ENCODE data around the gene LYRM4.

Gene LYRM4

GRCh38 chr6:5085648-5086293, 175.0 kb downstream of the LYRM4 start:
- DNase-seq (ENCODE audit: low spot score): no peak
- peak overlapping the region; percentile 77 for H3K27ac ChIP-seq
- TF ChIP-seq CTCF (conservative IDR thresholded peaks at IDR 0.05; ENCODE audit: low read depth): no peak
- ChIA-PET CTCF (interaction anchor here (0.7 to 1.5 kb wide), 2 partner anchors 277 to 316 kb away, joined by 3 read pairs; no protein-coding TSS in a partner anchor), POLR2A (ENCODE audit: low non-redundant PET) (no interaction called here)

GRCh38 chr6:5084781-5085647, 175.7 kb downstream of the LYRM4 start, which contains the start of gene PPP1R3G:
Gene PPP1R3G (plus strand): TSS chr6:5085341. CDS start chr6:5085486, 145 bp downstream.
- ChIA-PET CTCF (interaction anchor here (0.7 to 1.5 kb wide), 2 partner anchors 276 to 317 kb away, joined by 3 read pairs; no protein-coding TSS in a partner anchor), POLR2A (ENCODE audit: low non-redundant PET) (no interaction called here)
- peak within 1 kb of the TSS; percentile 77 for H3K27ac ChIP-seq
- no peak for DNase-seq (ENCODE audit: low spot score)
- TF ChIP-seq CTCF (conservative IDR thresholded peaks at IDR 0.05; ENCODE audit: low read depth): no peak

DNA sequence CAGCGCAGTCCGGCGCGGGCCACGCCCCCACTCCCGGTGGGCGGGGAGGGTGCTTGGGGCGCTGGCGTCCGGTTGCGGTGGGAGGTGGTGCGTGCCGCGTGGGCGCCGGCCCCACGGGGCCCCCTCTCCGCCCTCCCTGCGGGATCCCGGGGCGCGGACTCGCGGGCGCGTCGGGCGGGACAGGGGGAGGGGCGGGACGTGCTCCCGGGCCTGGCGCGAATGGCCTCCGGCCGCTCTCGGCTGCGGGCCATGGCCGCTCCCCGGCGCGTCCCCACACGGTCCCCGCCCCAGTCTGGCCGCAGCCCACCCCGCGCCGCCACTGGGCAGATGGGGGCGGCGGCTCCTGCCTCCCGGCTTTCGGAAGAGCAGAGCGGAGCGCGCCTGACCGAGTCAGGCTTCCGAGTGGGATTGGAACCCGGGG, 176.4 kb downstream of the LYRM4 start:
- TF ChIP-seq CTCF (conservative IDR thresholded peaks at IDR 0.05; ENCODE audit: low read depth): no peak
- peak overlapping the region; percentile 77 for H3K27ac ChIP-seq
- DNase-seq (ENCODE audit: low spot score): no peak
- ChIA-PET CTCF (no interaction called here), POLR2A (ENCODE audit: low non-redundant PET) (no interaction called here)

- no peak for DNase-seq (ENCODE audit: low spot score)
- ChIA-PET CTCF (interaction anchor here (0.6 kb wide), 1 partner anchor 466 kb away, joined by 5 read pairs; no protein-coding TSS in a partner anchor), POLR2A (ENCODE audit: low non-redundant PET) (no interaction called here)
- H3K27ac ChIP-seq: peak overlapping the region; percentile 77
- TF ChIP-seq CTCF (conservative IDR thresholded peaks at IDR 0.05; ENCODE audit: low read depth): no peak
Observed at GRCh38 chr6:5083813-5084359, 176.9 kb downstream of the LYRM4 start.

- ChIA-PET CTCF (interaction anchor here (0.6 kb wide), 1 partner anchor 466 kb away, joined by 5 read pairs; no protein-coding TSS in a partner anchor), POLR2A (ENCODE audit: low non-redundant PET) (no interaction called here)
- TF ChIP-seq CTCF (conservative IDR thresholded peaks at IDR 0.05; ENCODE audit: low read depth): no peak
- peak overlapping the region; percentile 77 for H3K27ac ChIP-seq
- DNase-seq (ENCODE audit: low spot score): no peak
Observed at GRCh38 chr6:5083307-5083583, 177.5 kb downstream of the LYRM4 start.

- TF ChIP-seq CTCF (conservative IDR thresholded peaks at IDR 0.05; ENCODE audit: low read depth): no peak
- ChIA-PET POLR2A (ENCODE audit: low non-redundant PET) (no interaction called here), CTCF (interaction anchor here (0.6 kb wide), 1 partner anchor 1150 kb away, joined by 4 read pairs; no protein-coding TSS in a partner anchor)
- DNase-seq (ENCODE audit: low spot score): peak; percentile 96
- peak overlapping the region; percentile 77 for H3K27ac ChIP-seq
Observed at GRCh38 chr6:5082487-5083306, 178.1 kb downstream of the LYRM4 start.
